ENCODE data around the gene FCGR3A.
"Not testable (repeated sequence)": the region's sequence is repeated elsewhere in the genome, so short reads cannot be mapped to it uniquely, and the experiment has no call there.

FCGR3A gene

GRCh38 chr1:161530671-161531641 lies 18.7 kb downstream of the FCGR3A start:
- peak in 54 of 56 donors; percentile 37 to 98 (median 78) for DNase-seq

- DNase-seq: peak in 34 of 56 donors; percentile 13 to 81 (median 46)
Measured at GRCh38 chr1:161530158-161530557, 19.5 kb downstream of the FCGR3A start.

GRCh38 chr1:161529463-161530104 lies 20.0 kb downstream of the FCGR3A start:
- not testable (repeated sequence) for DNase-seq

- peak in 1 of 56 donors; percentile 22 for DNase-seq
Measured at GRCh38 chr1:161528550-161528949, 21.1 kb downstream of the FCGR3A start.

- DNase-seq: peak in 3 of 56 donors; percentile 25 to 41 (median 29)
Measured at GRCh38 chr1:161525918-161526317, 23.7 kb downstream of the FCGR3A start.

- DNase-seq: peak in 3 of 56 donors; percentile 42 to 58 (median 52)
Measured at GRCh38 chr1:161525321-161525720, 24.3 kb downstream of the FCGR3A start.

- peak in 2 of 56 donors; percentile 51 to 74 for DNase-seq
Measured at GRCh38 chr1:161524742-161525291, 24.8 kb downstream of the FCGR3A start.

- peak in 50 of 56 donors; percentile 22 to 95 (median 68) for DNase-seq
Measured at GRCh38 chr1:161523817-161524741, 25.5 kb downstream of the FCGR3A start, which contains the start of gene HSPA6. TSS of gene HSPA6 (plus strand) at chr1:161524540. CDS start at chr1:161524659, 119 bp downstream.

- peak in 2 of 56 donors; percentile 9 to 43 for DNase-seq
Measured at GRCh38 chr1:161523041-161523816, 26.4 kb downstream of the FCGR3A start.

GRCh38 chr1:161513953-161514352 lies 35.7 kb downstream of the FCGR3A start:
- not testable (repeated sequence) for DNase-seq

GRCh38 chr1:161513448-161513780 lies 36.2 kb downstream of the FCGR3A start:
- DNase-seq: not testable (repeated sequence)

GRCh38 chr1:161512636-161513447 lies 36.8 kb downstream of the FCGR3A start:
- peak in 3 of 56 donors; percentile 25 to 36 (median 30) for DNase-seq

GRCh38 chr1:161511756-161512060 lies 37.9 kb downstream of the FCGR3A start:
- no peak for DNase-seq

GRCh38 chr1:161511018-161511755 lies 38.4 kb downstream of the FCGR3A start:
- peak in 4 of 56 donors; percentile 15 to 31 (median 23) for DNase-seq

- no peak for DNase-seq
Measured at GRCh38 chr1:161510477-161510876, 39.1 kb downstream of the FCGR3A start.

- no peak for DNase-seq
Measured at GRCh38 chr1:161506336-161507223, 43.0 kb downstream of the FCGR3A start.

- no peak for DNase-seq
Measured at GRCh38 chr1:161505686-161506085, 43.9 kb downstream of the FCGR3A start.

All from nucleus accumbens (tissue), 56 donors.